Activated CD4-positive, alpha-beta T cell treated with anti-CD3 and anti-CD28 coated beads, Interleukin-2, amount 10 ng/mL, durations not matched to agents 24 days and 14 days (primary cell): ENCODE data around the gene ARMS2. TPM values are rescaled to one million over a fixed set of nuclear protein-coding genes. Genes with fewer than 3 reads are reported as not detected.

Experiments
- DNase-seq: peaks from one replicate; pipeline ENCODE4 v3.0.0; 2022
- H3K27ac Mint-ChIP-seq: one replicate; pipeline ENCODE4 v1.8.0; 2022; ENCODE audit warnings: mild to moderate bottlenecking, mixed read lengths
- H3K27me3 Mint-ChIP-seq: one replicate; pipeline ENCODE4 v1.8.0; 2022; ENCODE audit warnings: mixed read lengths
- H3K36me3 Mint-ChIP-seq: one replicate; pipeline ENCODE4 v1.8.0; 2022; ENCODE audit warnings: low read depth, mild to moderate bottlenecking, mixed read lengths
- H3K4me1 Mint-ChIP-seq: one replicate; pipeline ENCODE4 v1.8.0; 2021; ENCODE audit warnings: mixed read lengths
- H3K4me3 Mint-ChIP-seq: one replicate; pipeline ENCODE4 v1.8.0; 2022; ENCODE audit warnings: mild to moderate bottlenecking, moderate library complexity, mixed read lengths
- H3K9me3 Mint-ChIP-seq: one replicate; pipeline ENCODE4 v1.8.0; 2021; ENCODE audit warnings: mixed read lengths
- intact Hi-C: fragments of 100-400 bp; cut with micrococcal nuclease; formaldehyde crosslinking; loops from one replicate; pipeline ENCODE4 v1.15.1; 2023
- total RNA-seq: library from RNA; stranded (reverse); gene quantifications from 2 replicates; pipeline ENCODE4 v1.2.3, GENCODE V29; 2022

The ARMS2 gene, protein sequence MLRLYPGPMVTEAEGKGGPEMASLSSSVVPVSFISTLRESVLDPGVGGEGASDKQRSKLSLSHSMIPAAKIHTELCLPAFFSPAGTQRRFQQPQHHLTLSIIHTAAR
- total RNA-seq: not detected in 2 replicates

- Mint-ChIP-seq H3K36me3 (no peaks in the 10 kb centered on the region), H3K27me3 (peaks cover 34% of the 10 kb centered on the region), H3K27ac (no peak within 1 kb of the TSS), H3K4me1 (no peaks in the 10 kb centered on the region), H3K9me3 (no peaks in the 10 kb centered on the region), H3K4me3 (no peak within 1 kb of the TSS)
- no peak for DNase-seq
- intact Hi-C loops: no loop called here
These were observed at the start of gene ARMS2 for GRCh38 chr10:122454603-122455080. TSS of gene ARMS2 (plus strand) at chr10:122454653. CDS start at chr10:122454728, 75 bp downstream.

DNA sequence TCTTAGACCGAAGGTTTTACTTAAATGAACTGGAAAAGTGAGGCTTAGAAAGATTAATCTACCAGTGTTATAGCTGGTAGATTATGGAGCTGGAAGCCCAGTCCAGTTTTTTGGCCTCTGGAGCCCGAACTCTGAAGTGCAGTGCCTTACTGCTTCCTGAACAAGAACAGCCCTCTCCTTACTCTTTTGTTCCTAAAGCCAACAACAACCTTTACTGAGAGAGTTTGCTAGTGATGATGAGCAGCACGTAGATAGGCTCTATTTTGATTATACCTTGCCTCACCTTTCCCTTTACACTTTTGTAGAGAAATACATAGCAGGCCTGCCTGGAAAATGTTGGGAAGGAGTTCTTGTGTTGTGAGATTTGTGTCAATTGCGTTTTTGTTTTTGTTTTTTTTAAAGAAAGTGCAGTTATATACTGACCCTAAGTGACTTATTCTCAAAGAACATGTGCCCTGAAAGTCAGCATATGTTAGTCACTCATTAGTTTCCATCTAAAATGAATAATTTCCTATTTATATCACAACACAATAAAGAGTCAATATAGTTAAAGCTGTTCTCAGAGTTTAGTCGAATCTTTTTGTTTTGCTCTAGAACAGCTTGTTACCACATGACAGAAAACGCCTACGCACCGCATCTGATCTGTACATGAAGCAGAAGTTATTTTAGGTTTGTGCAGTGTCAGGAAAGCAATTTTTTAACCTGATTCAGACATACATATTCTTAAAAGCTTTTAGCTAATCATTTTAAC lies 46.9 kb upstream of the ARMS2 start:
- Mint-ChIP-seq H3K4me1 (peaks cover 12% of the 10 kb centered on the region), H3K36me3 (peaks cover 4% of the 10 kb centered on the region), H3K9me3 (no peaks in the 10 kb centered on the region), H3K4me3 (peak overlapping the region; percentile 2), H3K27me3 (peaks cover 8% of the 10 kb centered on the region), H3K27ac (no peak overlapping the region)
- intact Hi-C loops: loop anchor here (5.0 kb wide), 1 partner anchor 35 kb away; the partner anchor contains the start of gene PLEKHA1
- peak; percentile 68 for DNase-seq

DNA sequence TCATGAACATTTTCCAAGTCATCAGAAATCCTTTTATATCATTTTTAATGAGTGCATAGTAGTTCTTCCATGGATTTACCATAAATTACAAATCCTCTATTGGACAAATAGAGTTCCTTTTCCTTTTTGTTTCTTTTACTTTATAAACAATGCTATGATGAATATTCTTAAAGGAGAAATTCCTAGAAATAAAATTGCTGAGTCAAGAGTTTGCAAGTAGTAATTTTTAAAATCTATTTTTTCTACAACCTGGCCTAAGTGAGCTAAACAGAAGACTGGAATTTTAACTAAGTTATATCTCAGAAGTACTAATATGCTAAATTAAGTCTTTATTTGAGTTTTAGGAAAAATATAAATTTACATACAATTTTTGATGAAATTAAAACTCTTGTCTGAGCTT lies 41.1 kb upstream of the ARMS2 start:
- Mint-ChIP-seq H3K4me3 (no peak overlapping the region), H3K27me3 (peaks cover 7% of the 10 kb centered on the region), H3K9me3 (no peaks in the 10 kb centered on the region), H3K4me1 (peaks cover 14% of the 10 kb centered on the region), H3K36me3 (peaks cover 15% of the 10 kb centered on the region), H3K27ac (no peak overlapping the region)
- intact Hi-C loops: no loop called here
- no peak for DNase-seq

- intact Hi-C loops: loop anchor here (1.0 kb wide), 1 partner anchor 42 kb away; no protein-coding TSS in a partner anchor
- DNase-seq: no peak
- H3K4me3 Mint-ChIP-seq: no peak overlapping the region
- H3K9me3 Mint-ChIP-seq: no peaks in the 10 kb centered on the region
- peaks cover 29% of the 10 kb centered on the region for H3K4me1 Mint-ChIP-seq
- H3K27ac Mint-ChIP-seq: no peak overlapping the region
- peaks cover 15% of the 10 kb centered on the region for H3K36me3 Mint-ChIP-seq
- peaks cover 2% of the 10 kb centered on the region for H3K27me3 Mint-ChIP-seq
These were observed 36.8 kb upstream of the ARMS2 start for GRCh38 chr10:122417667-122418066.

DNA sequence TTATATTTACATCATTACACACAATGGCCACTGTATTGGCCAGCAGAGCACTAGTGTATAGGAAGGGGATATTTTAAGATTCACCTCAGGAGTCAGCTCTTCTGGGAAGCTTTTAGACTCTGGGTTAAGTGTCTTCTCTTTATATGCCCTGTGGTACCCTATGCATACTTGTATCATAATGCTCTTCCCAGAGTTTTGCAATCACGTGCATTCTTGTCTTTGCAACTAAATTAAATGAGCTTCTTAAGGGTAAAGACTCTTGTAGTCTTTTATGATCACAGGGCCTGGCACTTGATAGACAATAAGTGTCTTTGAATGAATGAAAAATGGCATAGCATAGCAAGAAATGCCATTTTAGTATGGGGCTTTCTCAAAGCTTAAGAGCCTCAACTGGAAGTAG lies 35.4 kb upstream of the ARMS2 start:
- H3K27me3 Mint-ChIP-seq: peaks cover 2% of the 10 kb centered on the region
- no peak overlapping the region for H3K27ac Mint-ChIP-seq
- H3K4me1 Mint-ChIP-seq: peaks cover 29% of the 10 kb centered on the region
- intact Hi-C loops: no loop called here
- DNase-seq: no peak
- no peak overlapping the region for H3K4me3 Mint-ChIP-seq
- H3K9me3 Mint-ChIP-seq: no peaks in the 10 kb centered on the region
- H3K36me3 Mint-ChIP-seq: peaks cover 14% of the 10 kb centered on the region

- H3K4me1 Mint-ChIP-seq: peaks cover 27% of the 10 kb centered on the region
- H3K9me3 Mint-ChIP-seq: no peaks in the 10 kb centered on the region
- H3K27me3 Mint-ChIP-seq: no peaks in the 10 kb centered on the region
- H3K27ac Mint-ChIP-seq: no peak overlapping the region
- no peak overlapping the region for H3K4me3 Mint-ChIP-seq
- peaks cover 10% of the 10 kb centered on the region for H3K36me3 Mint-ChIP-seq
- intact Hi-C loops: no loop called here
- no peak for DNase-seq
These were observed 34.4 kb upstream of the ARMS2 start for GRCh38 chr10:122419876-122420623.

GRCh38 chr10:122420624-122421007 lies 33.8 kb upstream of the ARMS2 start:
- Mint-ChIP-seq H3K4me1 (peaks cover 27% of the 10 kb centered on the region), H3K36me3 (peaks cover 10% of the 10 kb centered on the region), H3K27ac (no peak overlapping the region), H3K9me3 (no peaks in the 10 kb centered on the region), H3K4me3 (no peak overlapping the region), H3K27me3 (no peaks in the 10 kb centered on the region)
- no peak for DNase-seq
- intact Hi-C loops: no loop called here

GRCh38 chr10:122421054-122421625 lies 33.3 kb upstream of the ARMS2 start:
- peaks cover 5% of the 10 kb centered on the region for H3K36me3 Mint-ChIP-seq
- no peak for DNase-seq
- no peak overlapping the region for H3K4me3 Mint-ChIP-seq
- intact Hi-C loops: no loop called here
- no peak overlapping the region for H3K27ac Mint-ChIP-seq
- H3K9me3 Mint-ChIP-seq: no peaks in the 10 kb centered on the region
- H3K27me3 Mint-ChIP-seq: no peaks in the 10 kb centered on the region
- peaks cover 26% of the 10 kb centered on the region for H3K4me1 Mint-ChIP-seq

GRCh38 chr10:122421742-122422141 lies 32.7 kb upstream of the ARMS2 start:
- intact Hi-C loops: no loop called here
- Mint-ChIP-seq H3K36me3 (peaks cover 4% of the 10 kb centered on the region), H3K4me3 (no peak overlapping the region), H3K4me1 (peaks cover 22% of the 10 kb centered on the region), H3K9me3 (no peaks in the 10 kb centered on the region), H3K27ac (no peak overlapping the region), H3K27me3 (no peaks in the 10 kb centered on the region)
- no peak for DNase-seq

DNA sequence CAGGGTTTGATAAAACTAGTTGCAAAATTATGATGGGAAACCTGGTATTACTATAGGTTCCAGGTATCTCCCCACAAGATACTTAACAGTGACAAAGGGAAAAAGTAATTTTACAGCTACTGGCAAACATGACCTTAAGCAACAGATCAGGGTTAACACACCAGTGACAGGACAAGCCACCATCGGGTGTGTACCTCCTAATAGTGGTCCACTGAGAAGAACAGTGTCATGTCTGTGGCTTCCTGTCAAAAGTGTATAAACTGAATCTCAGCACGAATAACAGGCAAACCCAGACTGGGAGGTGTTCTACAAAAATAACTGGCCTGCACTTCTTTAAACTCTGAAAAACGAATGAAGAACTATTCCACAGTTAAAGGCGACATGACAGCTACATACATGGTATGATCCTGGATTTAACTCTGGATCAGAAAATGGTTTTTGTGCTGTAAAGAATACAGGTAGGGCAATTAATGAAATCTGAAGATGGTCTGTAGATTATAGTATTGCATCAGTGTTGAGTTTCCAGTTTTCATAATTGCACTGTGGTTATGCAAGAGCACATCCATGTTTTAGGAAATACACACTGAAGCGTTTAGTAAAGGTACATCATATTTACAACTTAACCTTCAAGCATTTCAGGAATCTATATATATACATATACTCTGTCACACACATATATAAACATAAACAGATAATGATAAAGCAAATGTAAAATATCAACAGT lies 32.0 kb upstream of the ARMS2 start:
- Mint-ChIP-seq H3K27ac (no peak overlapping the region), H3K4me1 (peaks cover 19% of the 10 kb centered on the region), H3K9me3 (no peaks in the 10 kb centered on the region), H3K4me3 (no peak overlapping the region), H3K27me3 (no peaks in the 10 kb centered on the region), H3K36me3 (peaks cover 2% of the 10 kb centered on the region)
- DNase-seq: no peak
- intact Hi-C loops: no loop called here

DNA sequence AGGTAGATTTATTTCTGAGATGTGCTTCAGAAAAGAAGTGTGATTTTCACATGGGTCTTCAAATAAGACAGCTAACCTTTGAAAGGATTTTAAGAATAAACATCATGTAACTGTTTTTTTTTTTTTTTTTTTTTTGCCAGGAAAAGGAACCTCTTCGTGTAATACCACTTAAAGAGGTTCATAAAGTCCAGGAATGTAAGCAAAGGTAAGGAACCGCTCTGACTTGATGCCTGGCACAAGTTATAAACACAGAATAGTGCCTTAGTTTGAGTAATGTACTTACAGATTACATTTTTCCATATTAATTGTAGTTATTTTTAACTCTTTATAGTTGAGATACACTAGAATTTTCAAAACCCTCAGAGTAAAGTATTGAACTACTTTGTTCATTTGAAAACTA lies 30.4 kb upstream of the ARMS2 start:
- intact Hi-C loops: no loop called here
- no peak for DNase-seq
- Mint-ChIP-seq H3K27me3 (no peaks in the 10 kb centered on the region), H3K36me3 (no peaks in the 10 kb centered on the region), H3K4me3 (no peak overlapping the region), H3K9me3 (no peaks in the 10 kb centered on the region), H3K27ac (no peak overlapping the region), H3K4me1 (peaks cover 17% of the 10 kb centered on the region)

DNA sequence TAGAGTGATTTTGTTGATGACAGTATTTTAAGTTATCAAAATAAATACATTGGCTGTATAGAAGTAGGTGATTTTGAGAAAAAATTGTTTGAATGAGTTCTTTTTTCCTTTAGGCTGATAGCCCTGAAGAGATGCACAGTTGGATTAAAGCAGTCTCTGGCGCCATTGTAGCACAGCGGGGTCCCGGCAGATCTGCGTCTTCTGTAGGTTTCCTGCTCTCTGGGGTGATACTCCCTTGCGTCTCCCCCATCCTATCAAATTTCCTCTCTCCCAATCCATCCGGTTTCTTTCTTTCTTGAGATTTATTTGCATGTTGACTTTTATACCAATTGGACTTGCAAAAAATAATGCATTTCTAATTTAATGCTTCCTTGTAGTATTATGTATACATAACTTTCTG lies 27.6 kb upstream of the ARMS2 start:
- intact Hi-C loops: no loop called here
- H3K27me3 Mint-ChIP-seq: no peaks in the 10 kb centered on the region

GRCh38 chr10:122427280-122427679 lies 27.2 kb upstream of the ARMS2 start:
- H3K36me3 Mint-ChIP-seq: no peaks in the 10 kb centered on the region
- H3K27ac Mint-ChIP-seq: no peak overlapping the region

More for the DNA sequence above, 27.6 kb upstream of the ARMS2 start:
- no peaks in the 10 kb centered on the region for H3K9me3 Mint-ChIP-seq
- H3K4me3 Mint-ChIP-seq: no peak overlapping the region
- H3K36me3 Mint-ChIP-seq: no peaks in the 10 kb centered on the region
- no peak overlapping the region for H3K27ac Mint-ChIP-seq
- no peak for DNase-seq
- peaks cover 8% of the 10 kb centered on the region for H3K4me1 Mint-ChIP-seq

More at GRCh38 chr10:122427280-122427679, 27.2 kb upstream of the ARMS2 start:
- H3K4me1 Mint-ChIP-seq: peaks cover 5% of the 10 kb centered on the region
- H3K27me3 Mint-ChIP-seq: no peaks in the 10 kb centered on the region
- H3K9me3 Mint-ChIP-seq: no peaks in the 10 kb centered on the region
- intact Hi-C loops: no loop called here
- DNase-seq: no peak
- H3K4me3 Mint-ChIP-seq: no peak overlapping the region
